OCI-LY7 (cell line): Measurements from ENCODE around the gene ERCC8.

ENCODE experiments used
- EZH2phosphoT487 ChIP-seq: fragments of 200-600 bp; sonication (generic); IDR thresholded peaks from 2 replicates; pipeline ENCODE4 v1.6.1; 2018; ENCODE audit warnings: low read depth, borderline replicate concordance, mild to moderate bottlenecking, mixed run types, antibody characterized with exemption, low read length, moderate library complexity, mixed read lengths
- TF ChIP-seq, protein P1 (sequence below): fragments of 200-600 bp; sonication (generic); conservative IDR thresholded peaks from 2 replicates; pipeline ENCODE4 v1.5.1; 2014; ENCODE audit warnings: mild to moderate bottlenecking, antibody characterized with exemption, low read length, moderate library complexity, mixed read lengths

DNA sequence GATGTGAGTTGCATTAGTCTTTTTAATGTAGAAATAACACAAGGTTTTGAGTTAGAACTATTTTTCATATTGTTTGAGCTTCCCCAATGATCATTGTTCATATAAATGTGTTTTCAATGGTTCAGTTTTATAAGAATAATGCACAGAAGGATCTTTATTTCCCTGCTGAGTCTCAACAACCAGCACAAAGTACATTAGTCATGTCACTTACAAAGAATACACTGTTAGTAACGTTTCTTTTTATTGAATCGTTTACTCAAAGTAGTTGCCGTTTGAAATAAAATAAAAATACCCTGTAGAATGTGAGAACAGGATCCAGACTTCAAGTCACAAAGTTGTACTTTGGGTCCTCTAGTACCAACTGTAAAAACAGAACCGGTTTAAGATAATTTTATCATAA, 41.5 kb downstream of the ERCC8 start:
- TF ChIP-seq, protein P1, sequence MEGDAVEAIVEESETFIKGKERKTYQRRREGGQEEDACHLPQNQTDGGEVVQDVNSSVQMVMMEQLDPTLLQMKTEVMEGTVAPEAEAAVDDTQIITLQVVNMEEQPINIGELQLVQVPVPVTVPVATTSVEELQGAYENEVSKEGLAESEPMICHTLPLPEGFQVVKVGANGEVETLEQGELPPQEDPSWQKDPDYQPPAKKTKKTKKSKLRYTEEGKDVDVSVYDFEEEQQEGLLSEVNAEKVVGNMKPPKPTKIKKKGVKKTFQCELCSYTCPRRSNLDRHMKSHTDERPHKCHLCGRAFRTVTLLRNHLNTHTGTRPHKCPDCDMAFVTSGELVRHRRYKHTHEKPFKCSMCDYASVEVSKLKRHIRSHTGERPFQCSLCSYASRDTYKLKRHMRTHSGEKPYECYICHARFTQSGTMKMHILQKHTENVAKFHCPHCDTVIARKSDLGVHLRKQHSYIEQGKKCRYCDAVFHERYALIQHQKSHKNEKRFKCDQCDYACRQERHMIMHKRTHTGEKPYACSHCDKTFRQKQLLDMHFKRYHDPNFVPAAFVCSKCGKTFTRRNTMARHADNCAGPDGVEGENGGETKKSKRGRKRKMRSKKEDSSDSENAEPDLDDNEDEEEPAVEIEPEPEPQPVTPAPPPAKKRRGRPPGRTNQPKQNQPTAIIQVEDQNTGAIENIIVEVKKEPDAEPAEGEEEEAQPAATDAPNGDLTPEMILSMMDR = no peak
- no peak for TF ChIP-seq EZH2phosphoT487
